ENCODE data around the gene GRAMD2B.
"Not testable (repeated sequence)": the region's sequence is repeated elsewhere in the genome, so short reads cannot be mapped to it uniquely, and the experiment has no call there.

GRAMD2B gene

GRCh38 chr5:126516852-126517251 is 93.6 kb downstream of the GRAMD2B start:
- Mint-ChIP-seq H3K4me3 (no peak overlapping the region), H3K27me3 (no peaks in the 10 kb centered on the region), H3K9me3 (no peaks in the 10 kb centered on the region), H3K4me1 (peaks cover 14% of the 10 kb centered on the region), H3K27ac (no peak overlapping the region)
- DNase-seq (no peak), ATAC-seq (no peak)

DNA sequence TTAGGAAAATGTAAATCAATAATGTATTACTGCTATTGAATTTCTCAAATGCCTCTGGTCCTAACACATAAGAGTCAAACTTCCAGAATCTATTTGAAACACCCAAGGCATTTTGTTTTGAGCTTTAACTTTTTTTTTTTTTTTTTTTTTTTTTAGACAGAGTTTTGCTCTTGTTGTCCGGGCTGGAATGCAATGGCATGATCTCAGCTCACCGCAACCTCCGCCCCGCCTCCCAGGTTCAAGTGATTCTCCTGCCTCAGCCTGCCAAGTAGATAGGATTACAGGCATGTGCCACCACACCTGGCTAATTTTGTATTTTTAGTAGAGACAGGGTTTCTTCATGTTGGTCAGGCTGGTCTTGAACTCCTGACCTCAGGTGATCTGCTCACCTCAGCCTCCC is 96.0 kb downstream of the GRAMD2B start:
- H3K27ac Mint-ChIP-seq, DNase-seq, H3K27me3 Mint-ChIP-seq, ATAC-seq, H3K4me3 Mint-ChIP-seq, H3K9me3 Mint-ChIP-seq, H3K4me1 Mint-ChIP-seq: not testable (repeated sequence)

DNA sequence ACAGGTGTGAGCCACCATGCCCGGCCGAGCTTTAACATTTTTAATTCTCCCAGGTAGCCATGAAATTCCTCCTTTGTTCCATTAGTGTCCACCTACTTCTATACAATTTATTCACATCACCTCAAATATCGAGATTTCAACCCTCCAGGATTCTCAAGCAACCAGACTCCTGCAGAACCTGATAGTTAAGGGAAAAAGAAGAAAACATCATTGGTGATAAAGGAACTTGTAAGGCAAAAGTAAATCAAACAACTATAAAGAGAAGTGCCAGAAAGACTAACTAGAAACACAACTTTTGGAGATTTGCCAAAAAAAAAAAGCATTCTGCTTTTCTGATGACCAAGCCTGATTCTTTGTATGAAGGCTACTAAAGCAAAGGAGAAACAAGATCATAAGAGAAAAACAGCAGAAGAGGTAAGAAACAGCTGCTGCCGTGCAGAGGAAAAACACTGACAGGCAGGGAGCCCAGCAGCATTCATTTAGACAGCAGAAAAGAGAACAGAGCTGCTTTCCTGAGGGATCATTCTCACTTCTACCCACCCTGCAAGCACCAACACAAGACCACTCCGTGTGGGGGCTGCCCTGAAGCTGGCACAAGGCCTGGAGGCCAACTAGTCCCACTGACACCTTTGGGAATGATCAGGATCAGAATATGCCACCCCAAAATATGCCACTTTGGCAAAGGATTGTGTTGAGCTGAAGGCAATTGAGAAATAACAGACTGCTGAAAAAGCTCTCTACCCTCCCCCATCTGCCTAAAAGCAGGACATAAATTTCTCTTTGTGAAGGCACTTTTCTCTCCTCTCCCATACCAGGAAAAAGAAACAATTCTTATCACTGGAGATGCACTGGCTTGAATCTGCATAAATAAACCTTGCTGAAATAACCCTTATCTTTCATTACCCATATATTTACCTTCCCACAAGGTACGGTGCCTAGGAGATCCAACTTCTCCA is 96.7 kb downstream of the GRAMD2B start:
- Mint-ChIP-seq H3K27me3 (no peaks in the 10 kb centered on the region), H3K4me3 (no peak overlapping the region), H3K27ac (no peak overlapping the region), H3K9me3 (no peaks in the 10 kb centered on the region), H3K4me1 (no peaks in the 10 kb centered on the region)
- DNase-seq (no peak), ATAC-seq (no peak)

- no peaks in the 10 kb centered on the region for H3K27me3 Mint-ChIP-seq
- no peak for ATAC-seq
- no peak overlapping the region for H3K4me3 Mint-ChIP-seq
Measured at GRCh38 chr5:126520593-126520953, 97.4 kb downstream of the GRAMD2B start.

GRCh38 chr5:126521130-126521529 is 97.9 kb downstream of the GRAMD2B start:
- DNase-seq, result no peak
- Mint-ChIP-seq H3K4me3 (no peak overlapping the region), H3K4me1 (no peaks in the 10 kb centered on the region), H3K9me3 (no peaks in the 10 kb centered on the region), H3K27me3 (no peaks in the 10 kb centered on the region), H3K27ac (no peak overlapping the region)
- ATAC-seq, result no peak

More at GRCh38 chr5:126520593-126520953, 97.4 kb downstream of the GRAMD2B start:
- H3K9me3 Mint-ChIP-seq, result no peaks in the 10 kb centered on the region
- no peaks in the 10 kb centered on the region for H3K4me1 Mint-ChIP-seq
- no peak for DNase-seq
- no peak overlapping the region for H3K27ac Mint-ChIP-seq

DNA sequence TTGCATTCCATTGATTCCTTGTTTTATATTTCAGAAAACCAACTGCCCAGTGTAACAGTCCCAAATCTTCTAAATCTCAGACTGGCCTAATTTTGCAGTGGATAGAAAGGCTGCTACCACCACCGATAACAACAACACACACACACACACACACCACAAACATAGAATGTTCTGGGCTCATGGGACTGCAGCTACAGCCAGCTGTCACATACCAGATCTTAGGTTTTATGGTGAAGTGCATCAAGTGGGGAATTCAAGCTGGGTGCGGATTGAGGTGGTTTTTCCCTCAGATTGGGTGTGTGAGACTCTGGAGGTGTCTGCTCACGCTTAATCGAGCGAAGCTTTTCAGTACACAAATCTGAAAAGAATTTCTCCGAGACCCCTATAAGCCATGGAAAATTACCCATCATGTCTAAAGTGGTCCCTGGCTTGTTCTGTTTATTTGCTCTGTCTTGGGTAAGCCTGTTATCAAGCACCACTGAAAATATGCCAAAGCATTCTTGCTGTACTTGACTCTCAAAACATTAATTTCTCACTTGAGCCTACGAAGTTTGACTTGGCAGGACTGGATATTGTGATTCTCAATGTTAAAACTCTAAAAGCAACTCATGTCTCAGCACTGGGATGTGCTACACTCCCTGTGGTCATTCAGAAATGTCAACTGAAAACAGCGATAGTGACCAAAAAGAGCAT is 100.8 kb downstream of the GRAMD2B start:
- no peak overlapping the region for H3K27ac Mint-ChIP-seq

DNA sequence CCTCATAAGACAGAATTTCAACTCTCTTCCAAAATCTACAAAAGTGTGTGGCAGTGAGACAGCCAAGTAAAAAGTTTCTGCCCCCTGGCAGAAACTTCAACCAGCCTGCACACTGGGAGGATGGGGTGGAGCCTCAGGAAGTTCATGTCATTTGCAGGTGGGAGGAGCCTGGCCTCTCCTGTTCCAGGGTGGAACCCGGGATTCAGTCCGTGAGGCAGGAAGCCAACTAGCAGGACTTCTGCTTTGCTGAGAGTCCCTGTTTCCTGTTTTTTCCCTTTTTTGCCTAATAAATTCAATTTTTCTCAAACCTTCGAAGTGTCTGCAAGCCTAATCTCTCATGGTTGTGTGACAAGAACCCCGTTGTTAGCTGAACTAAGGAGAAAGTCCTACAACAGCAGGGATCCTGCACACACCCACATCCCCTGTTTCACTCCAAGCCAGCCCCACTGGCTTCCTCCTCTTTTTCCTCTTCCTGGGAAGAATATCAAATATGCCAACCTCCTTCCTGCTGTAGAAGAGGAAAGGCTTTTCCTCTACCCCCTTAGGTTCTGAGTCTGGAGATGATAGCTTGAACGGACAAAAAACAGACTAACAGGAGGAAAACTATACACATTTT is 102.5 kb downstream of the GRAMD2B start:
- DNase-seq (no peak), ATAC-seq (no peak)

More for the DNA sequence above, 100.8 kb downstream of the GRAMD2B start:
- H3K27me3 Mint-ChIP-seq, result no peaks in the 10 kb centered on the region
- no peaks in the 10 kb centered on the region for H3K9me3 Mint-ChIP-seq
- DNase-seq (no peak), ATAC-seq (no peak)
- no peak overlapping the region for H3K4me3 Mint-ChIP-seq
- no peaks in the 10 kb centered on the region for H3K4me1 Mint-ChIP-seq

GRCh38 chr5:126526493-126526892 is 103.3 kb downstream of the GRAMD2B start:
- Mint-ChIP-seq H3K4me3 (no peak overlapping the region), H3K27me3 (no peaks in the 10 kb centered on the region), H3K4me1 (no peaks in the 10 kb centered on the region), H3K27ac (no peak overlapping the region), H3K9me3 (no peaks in the 10 kb centered on the region)
- no peak for DNase-seq
- no peak for ATAC-seq

More for the DNA sequence above, 102.5 kb downstream of the GRAMD2B start:
- H3K27me3 Mint-ChIP-seq, result no peaks in the 10 kb centered on the region
- no peaks in the 10 kb centered on the region for H3K4me1 Mint-ChIP-seq
- no peak overlapping the region for H3K27ac Mint-ChIP-seq
- H3K9me3 Mint-ChIP-seq, result no peaks in the 10 kb centered on the region
- H3K4me3 Mint-ChIP-seq, result no peak overlapping the region

DNA sequence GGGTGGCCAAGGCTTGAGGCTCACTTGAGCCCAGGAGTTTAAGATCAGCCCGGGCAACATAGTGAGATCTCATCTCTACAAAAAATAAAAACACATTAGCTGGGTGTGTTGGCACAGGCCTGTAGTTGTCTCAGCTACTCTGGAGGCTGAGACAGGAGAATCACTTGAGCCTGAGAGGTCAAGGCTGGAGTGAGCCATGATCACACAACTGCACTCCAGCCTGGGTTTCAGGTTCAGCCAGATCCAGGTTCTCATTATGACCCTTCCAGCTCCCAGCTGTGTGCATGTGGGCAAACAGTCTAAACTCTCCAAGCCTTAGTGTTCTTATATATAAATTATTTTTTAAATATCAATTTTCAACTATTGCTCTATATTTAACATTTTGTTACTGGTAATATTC is 103.9 kb downstream of the GRAMD2B start:
- Mint-ChIP-seq H3K27ac (no peak overlapping the region), H3K4me3 (no peak overlapping the region), H3K9me3 (no peaks in the 10 kb centered on the region), H3K4me1 (no peaks in the 10 kb centered on the region), H3K27me3 (no peaks in the 10 kb centered on the region)
- DNase-seq (no peak), ATAC-seq (no peak)

- DNase-seq (no peak), ATAC-seq (no peak)
- H3K4me1 Mint-ChIP-seq, result no peaks in the 10 kb centered on the region
- H3K27me3 Mint-ChIP-seq, result no peaks in the 10 kb centered on the region
- no peaks in the 10 kb centered on the region for H3K9me3 Mint-ChIP-seq
- no peak overlapping the region for H3K27ac Mint-ChIP-seq
- H3K4me3 Mint-ChIP-seq, result no peak overlapping the region
Measured at GRCh38 chr5:126527892-126528291, 104.7 kb downstream of the GRAMD2B start.

- no peaks in the 10 kb centered on the region for H3K9me3 Mint-ChIP-seq
- DNase-seq, result no peak
- peak overlapping the region in 1 of 2 donors; percentile 9 for H3K27ac Mint-ChIP-seq
- no peaks in the 10 kb centered on the region for H3K4me1 Mint-ChIP-seq
- H3K27me3 Mint-ChIP-seq, result no peaks in the 10 kb centered on the region
- ATAC-seq, result no peak
- no peak overlapping the region for H3K4me3 Mint-ChIP-seq
Measured at GRCh38 chr5:126531543-126532120, 108.4 kb downstream of the GRAMD2B start.

GRCh38 chr5:126534553-126534952 is 111.3 kb downstream of the GRAMD2B start:
- DNase-seq (no peak), ATAC-seq (no peak)
- Mint-ChIP-seq H3K27ac (no peak overlapping the region), H3K9me3 (no peaks in the 10 kb centered on the region), H3K27me3 (no peaks in the 10 kb centered on the region), H3K4me3 (no peak overlapping the region), H3K4me1 (no peaks in the 10 kb centered on the region)

DNA sequence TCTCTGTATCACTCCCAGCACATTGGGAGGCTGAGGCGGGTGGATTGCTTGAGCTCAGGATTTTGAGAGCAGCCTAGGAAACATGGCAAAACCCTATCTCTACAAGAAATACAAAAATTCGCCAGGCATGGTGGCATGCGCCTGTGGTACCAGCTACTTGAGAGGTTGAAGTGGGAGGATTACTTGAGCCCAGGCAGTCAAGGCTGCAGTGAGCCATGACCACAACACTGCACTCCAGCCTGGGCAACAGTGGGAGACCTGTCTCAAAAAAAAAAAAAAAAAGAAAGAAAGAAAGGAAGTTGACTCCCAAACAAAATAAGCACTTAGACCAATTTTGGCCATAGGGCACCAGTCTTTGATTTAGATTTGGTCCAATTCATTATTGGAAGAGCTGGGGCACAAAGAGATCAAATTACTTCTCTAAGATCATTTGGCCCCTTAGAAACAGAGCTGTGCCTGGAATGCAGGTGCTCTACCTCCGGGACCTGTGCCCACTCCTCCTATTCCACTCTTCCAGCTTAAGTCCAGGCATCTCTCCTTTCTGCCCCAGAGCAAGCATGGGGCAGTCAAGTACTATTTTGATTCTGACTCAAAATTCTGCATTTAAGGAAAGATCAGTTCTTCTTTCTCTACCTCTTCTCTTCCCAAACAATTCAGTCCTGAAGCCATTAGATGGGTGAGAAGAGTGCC is 112.8 kb downstream of the GRAMD2B start:
- H3K9me3 Mint-ChIP-seq, result no peaks in the 10 kb centered on the region
- H3K4me3 Mint-ChIP-seq, result no peak overlapping the region
- H3K27ac Mint-ChIP-seq, result no peak overlapping the region
- no peaks in the 10 kb centered on the region for H3K27me3 Mint-ChIP-seq
- ATAC-seq (no peak), DNase-seq (no peak)
- H3K4me1 Mint-ChIP-seq, result no peaks in the 10 kb centered on the region

GRCh38 chr5:126536874-126537273 is 113.7 kb downstream of the GRAMD2B start:
- ATAC-seq (no peak), DNase-seq (no peak)
- Mint-ChIP-seq H3K27me3 (no peaks in the 10 kb centered on the region), H3K9me3 (no peaks in the 10 kb centered on the region), H3K4me3 (no peak overlapping the region), H3K4me1 (no peaks in the 10 kb centered on the region), H3K27ac (no peak overlapping the region)

DNA sequence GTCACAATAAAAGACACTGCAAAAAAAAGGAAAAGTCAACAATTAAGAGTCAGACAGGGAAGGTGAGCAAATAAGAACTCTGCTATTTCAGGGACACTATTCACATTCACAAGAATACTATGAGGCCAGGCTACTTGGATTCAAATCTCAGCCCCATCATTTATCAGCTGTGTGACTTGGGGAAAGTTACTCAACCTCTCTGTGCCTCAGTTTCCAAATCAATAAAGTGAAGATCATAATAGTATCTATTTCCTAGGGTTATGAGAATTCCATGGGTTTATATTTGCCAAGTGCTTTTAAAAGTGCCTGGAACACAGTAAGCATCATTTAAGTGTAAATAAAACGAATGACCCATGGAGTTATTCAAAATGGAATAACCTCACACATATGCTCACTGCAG is 115.4 kb downstream of the GRAMD2B start:
- Mint-ChIP-seq H3K27ac (no peak overlapping the region), H3K4me1 (no peaks in the 10 kb centered on the region), H3K9me3 (no peaks in the 10 kb centered on the region), H3K27me3 (no peaks in the 10 kb centered on the region), H3K4me3 (no peak overlapping the region)
- DNase-seq (no peak), ATAC-seq (no peak)

All from stimulated activated naive CD8-positive, alpha-beta T cell treated with anti-CD3 and anti-CD28 coated beads, Interleukin-15, amount 100 ng/mL, for 72 hours (primary cell).